NCI-H2227 treated with DMSO at 0.1 percent for 48 hours (cell line): ENCODE data around the gene MPP4.
"Not testable (repeated sequence)": the region's sequence is repeated elsewhere in the genome, so short reads cannot be mapped to it uniquely, and the experiment has no call there.

Source experiments
- DNase-seq: peaks from one replicate; lab custom pipeline; 2025; lab: John Stamatoyannopoulos, UW

The MPP4 gene

DNA sequence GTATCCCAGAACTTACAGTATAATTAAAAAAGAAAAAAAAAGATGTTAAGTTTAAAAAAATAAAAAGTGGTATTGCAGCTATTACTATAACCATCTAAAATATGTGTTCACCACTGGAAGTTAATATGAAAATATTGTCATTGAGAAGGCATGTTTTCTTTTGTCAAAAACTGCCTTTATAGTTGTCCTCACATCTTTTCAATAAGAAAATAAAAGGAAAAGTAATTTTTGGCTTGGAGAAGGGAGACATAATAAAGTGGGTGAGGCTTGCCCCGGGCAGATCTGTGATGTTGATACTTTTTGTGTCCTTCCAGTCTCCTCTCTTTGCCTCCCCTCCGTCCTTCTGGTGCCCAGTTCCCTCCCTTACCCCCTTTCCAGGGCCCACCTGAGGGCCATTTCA, 24.9 kb downstream of the MPP4 start:
- DNase-seq, result no peak

DNA sequence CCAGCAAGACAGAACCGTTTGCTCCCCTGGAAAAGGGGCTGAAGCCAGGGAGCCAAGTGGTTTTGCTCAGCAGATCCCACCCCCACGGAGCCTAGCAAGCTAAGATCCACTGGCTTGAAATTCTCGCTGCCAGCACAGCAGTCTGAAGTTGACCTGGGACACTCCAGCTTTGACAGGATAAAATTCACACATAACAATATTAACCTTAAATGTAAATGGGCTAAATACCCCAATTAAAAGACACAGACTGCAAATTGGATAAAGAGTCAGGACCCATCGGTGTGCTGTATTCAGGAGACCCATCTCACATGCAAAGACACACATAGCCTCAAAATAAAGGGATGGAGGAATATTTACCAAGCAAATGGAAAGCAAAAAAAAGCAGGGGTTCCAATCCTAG, 27.2 kb downstream of the MPP4 start:
- not testable (repeated sequence) for DNase-seq

DNA sequence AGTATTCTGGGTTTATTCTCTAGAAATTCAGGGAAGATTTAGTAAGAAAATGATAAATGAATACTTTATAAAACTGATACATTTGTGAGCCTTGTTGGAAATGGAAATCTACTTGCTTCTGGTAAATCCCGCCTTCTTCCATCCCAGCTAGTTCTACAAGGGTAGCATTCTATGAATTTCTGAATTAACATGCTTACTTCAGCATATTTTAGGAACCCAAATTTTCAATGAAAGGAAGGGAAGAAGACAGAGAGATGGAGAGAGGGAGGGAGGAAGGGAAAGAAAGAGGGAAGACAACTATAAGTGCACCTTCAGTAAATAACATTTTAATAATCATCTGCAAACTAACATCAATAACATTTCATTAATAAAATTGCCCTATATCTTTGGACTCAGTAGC, 28.6 kb downstream of the MPP4 start:
- no peak for DNase-seq

DNA sequence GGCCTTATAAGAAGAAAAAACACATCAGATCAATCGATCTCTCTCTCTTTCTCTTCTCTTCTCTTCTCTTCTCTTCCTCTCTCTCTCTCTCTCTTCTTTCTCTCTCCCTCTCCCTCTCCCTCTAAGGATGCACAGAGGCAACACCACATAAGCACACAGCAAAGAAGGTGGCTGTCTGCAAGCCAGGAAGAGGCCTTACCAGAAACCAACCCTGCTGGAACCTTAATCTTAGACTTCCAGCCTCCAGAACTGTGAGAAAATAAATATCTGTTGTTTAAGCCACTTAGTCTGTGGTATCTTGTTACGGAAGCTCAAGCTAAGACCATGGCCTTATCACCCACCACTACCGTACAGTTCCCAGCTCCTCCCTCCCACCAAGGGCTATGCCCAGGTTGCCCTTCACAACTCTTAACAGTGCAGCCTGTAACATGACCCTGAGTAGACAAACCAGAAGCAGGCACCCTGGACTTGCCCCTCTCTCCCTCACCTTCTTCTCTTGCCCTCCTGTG, 30.0 kb downstream of the MPP4 start:
- DNase-seq, result no peak

DNA sequence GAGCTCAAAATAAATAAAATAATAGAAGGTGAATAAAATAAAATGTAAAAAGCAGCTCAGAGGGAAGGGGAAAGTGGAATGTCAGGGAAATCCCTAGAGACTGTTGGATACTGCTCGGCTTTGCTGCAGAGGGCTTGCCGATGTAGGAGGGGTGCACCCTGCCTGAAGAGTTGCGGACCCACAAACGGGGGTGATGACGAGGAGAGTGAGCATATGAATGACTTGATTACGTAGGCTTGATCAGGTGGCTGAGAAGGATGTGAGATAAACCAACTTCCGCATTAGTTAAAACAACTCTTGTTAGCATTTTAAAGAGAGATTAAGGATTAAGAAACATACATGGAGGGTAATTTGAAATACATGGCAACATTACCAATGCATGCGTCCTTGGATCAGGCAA, 34.1 kb downstream of the MPP4 start:
- DNase-seq, result no peak

DNA sequence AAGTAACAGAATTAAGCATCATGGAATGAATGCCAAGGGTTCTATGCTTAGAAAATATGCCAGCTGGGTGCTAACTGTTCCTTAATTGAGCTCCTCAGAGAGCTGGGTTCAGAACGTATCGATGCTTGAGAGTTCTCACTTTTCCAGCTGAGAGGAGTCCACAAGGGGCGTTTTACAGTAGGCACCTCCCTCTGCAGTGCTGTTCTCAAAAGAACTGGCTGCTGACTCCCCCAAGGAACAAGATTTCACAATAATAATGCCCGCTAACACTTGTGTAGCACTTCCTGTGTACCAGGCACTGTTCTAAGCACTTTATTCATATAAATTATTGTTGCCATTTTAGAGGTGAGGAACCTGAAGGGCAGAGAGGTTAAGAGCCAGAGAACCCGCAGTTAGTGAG, 37.1 kb downstream of the MPP4 start:
- DNase-seq, result no peak

DNA sequence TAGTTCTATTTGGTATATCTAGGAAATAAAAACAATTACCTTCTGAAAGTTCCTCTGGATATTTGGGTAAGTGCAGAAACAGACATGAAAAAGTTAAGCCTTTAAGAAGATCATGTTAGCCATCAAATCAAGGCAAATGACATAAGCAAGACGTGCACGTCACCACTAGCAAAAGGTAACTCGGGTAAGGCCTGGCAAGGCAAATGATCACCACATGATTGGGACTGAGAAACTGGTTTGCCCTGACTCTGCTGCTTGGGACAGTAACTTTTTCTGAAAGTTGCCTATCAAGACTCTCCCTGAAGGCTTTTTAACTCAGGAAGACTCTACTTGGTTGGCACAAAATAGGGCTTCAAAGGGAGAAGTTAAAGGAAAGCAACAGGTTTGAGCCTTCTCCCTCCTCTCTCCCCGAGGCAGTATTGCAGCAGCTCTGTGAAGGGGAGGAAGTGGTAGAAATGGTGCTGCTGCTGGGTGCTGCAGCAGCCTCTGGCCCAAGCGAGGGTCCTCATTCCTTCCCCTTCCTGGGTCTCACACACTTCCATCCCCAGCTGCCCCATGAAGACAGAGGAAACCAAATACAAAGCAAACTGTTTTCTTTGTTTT, 38.0 kb downstream of the MPP4 start:
- DNase-seq, result no peak

DNA sequence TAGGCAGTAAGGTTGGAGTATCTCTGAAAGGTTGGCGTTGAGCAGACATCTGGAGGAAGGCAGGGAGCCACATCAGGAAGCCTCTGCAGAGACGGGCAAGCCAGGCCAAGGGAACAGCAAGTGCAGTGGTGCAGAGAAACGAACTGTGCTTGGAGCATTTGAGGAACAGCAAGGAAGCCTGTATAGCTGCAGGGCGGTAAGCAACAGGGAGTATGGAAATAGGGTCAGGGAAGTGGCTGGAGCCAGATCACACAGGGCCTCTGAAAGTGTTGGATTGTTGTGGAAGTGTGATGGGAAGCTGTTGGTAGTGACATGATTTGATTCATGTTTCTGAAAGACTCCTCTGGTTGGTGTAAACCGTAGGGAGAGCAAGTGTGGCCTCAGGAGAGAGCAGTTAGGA, 41.7 kb downstream of the MPP4 start:
- DNase-seq, result no peak

DNA sequence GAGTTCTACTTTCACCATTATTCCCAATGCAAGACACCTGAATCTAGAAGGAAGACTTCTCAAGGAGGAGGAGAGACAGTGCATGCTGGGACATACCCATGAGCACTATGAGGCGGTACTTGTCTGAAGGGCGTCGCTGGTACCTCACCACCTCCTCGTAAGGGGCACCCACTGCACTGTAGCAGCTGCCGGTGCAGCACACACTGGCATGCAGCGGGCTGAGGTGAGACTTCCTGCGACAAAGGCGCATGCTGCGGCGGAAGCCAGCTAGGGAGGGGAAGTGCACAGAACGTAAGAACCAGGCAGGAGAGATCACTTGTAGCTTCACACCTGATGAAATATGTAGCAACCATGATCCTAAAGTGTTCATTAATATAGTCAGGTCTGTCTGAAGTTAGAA, 42.3 kb downstream of the MPP4 start:
- no peak for DNase-seq

DNA sequence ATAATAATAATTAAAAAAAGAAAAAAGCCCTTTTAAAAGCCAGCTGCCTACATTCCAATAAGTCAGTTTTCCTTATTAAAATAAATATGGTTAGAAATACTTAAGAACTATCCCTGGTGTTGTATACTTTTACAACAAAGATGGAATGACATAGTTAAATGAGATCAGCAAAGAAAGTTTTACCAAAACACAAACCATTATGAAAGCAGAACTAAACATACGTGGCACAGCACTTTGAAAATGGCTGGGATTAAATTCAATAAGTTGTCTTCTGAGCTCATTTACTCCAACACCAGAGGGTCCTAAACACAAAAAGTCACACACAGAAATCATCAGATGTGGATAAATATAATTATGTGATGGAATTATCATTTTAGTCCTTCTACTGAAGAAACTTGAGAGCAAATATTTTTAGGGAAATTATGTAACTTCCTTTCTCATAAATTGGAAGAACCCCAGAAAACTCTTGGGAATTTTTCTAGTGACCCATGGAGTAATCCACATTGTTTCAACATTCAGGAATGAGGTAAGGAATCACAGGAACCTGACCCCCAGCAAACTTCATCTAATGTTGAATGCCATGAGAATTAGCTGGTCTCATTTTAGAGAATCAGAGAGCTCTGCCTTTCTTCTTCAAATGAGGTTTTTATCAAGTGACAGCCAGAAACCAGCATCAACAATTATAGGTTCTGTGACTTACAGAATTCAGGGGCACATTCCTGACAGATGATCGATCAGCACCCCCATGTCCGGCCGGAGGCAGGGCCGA, 43.6 kb downstream of the MPP4 start:
- no peak for DNase-seq

DNA sequence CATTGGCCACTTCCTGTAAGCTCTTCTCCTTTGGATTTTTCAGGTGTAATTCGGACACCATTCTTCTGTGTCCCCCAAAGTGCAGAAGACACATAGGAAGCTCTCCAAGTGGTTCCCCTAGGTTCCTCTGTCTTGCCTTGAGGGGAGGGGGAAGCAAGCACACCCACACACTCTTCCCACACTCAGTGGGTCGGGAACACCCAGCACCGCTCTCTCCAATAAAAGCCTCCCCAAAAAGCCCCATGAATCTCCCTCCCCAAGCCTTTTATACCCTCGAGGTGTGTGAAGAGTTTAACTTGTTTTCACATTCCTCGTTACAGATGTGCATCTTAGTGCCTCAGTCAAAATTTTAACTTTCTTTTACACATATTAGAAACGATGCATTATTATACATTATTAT, 45.2 kb downstream of the MPP4 start:
- DNase-seq, result no peak

DNA sequence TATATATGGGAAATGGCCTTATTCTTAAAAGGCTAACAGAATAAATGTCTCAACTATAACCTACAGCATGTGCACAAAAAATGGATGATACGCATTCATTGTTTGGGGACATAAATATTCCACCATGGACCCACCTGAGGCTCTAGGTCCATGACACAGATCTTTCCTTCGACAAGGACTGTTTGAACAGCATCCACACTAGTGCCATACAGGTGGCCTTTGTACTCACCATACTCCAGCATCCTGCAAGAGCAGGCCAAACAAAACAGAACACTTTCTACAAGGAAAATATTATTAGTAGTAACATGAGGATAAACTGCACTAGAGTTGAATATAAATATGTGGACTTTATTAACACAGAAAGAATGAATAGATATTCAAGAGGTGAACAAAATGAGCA, 49.0 kb downstream of the MPP4 start:
- no peak for DNase-seq

DNA sequence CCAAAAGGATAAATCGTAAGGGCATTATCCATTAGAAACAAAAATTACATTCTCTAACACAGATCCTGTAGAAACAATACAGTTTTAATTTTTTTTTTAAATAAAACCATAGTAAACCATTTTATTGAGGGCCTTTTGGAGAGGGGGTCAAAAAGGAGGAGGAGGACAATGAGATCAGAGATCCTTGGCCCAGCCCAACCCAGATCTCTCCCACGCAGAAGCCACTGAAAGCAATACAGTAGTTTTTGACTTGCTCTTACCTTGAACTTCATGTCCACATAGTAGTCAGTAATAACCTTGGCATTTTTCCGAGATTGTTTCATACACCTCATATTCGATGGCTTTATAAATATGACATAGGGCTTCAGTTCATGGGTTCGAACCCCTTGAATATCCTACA, 51.0 kb downstream of the MPP4 start:
- DNase-seq, result no peak

DNA sequence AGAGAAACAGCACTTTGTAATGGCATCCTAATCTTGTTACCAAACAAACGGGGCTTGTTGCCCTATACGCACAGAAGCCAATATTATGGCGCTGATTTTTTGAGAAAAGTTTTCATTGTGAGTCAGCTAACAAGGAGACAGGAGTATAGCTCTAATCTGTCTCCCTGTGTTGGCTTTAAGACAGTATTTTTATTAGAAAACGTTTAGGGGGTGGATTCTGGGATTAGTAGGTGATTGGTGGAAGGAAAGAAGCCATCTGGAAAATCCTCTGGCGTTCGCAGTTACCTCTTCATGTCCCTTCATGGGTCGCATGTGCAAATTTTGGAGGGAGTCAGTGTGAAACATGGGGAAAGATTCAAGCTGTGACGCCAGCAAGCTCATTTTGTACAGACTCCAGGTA, 54.4 kb downstream of the MPP4 start:
- DNase-seq, result peak; percentile 51

DNA sequence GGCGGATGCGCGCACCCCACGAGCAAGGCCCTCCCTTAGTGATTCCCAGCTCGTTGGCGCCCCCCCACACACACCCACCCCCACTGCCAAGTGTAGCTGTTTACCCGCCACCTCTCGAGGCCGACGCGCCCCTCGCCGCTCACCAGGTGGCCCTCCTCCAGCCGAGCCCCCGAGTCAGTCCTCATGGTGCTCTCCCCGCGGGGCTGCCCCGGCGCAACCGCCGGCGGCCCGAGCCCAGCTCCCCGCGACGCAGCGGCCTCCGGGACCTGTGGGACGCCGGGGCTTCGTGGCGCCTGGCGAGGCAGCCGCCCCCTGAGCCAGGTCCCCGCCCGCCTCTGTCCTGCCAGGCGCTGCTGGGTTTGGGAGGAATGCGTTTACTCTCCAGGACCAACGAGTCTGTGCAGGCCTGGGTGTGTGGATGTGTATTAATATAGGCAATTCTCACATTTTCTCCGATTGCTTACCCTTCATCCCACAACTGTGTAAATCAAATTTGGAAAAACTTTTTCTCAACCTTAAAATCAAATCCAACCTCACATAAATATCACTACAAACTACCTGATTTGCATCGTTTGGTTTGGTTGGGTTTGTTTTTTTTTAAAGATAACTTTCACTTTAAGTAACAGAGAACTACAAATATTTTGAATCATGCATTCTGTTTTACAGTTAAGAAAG, 55.1 kb downstream of the MPP4 start, which contains the start of gene TMEM237:
TSS of gene TMEM237 (minus strand) at position 288 of the 675 bp plus-strand sequence. CDS start at position 185, 103 bp downstream.
- DNase-seq, result peak; percentile 67

DNA sequence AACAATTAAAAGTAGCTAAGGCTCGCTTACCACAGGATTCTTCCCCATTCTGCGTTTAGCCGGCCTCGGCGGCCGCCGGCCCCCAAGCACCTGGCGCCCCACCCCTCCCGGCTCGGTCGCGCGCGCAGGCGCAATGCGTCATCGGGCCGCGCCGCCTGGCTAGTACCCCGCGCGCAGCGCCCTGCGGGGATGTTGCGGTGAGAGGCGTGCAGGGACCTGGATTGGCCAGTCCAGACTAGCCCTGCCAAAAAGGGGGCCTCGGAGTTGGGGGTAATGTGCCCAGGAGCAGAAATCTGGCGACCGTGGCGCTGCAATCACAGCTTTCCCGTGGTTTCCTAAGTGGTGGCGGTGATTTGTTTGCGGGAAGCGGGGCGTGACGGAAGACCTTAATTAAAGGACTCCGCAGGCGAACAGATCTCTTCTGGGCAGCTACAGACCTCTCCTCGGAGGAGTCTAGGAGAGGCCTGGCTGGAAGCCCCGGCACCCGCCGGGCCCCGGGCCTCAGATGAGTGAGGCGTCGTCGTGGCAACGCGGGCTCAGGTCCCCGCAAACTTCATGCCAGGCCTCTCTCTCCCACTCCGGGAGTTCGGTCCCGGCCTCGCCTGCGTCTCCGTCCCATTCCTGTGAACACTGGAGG, 55.7 kb downstream of the MPP4 start:
- DNase-seq, result peak; percentile 97

DNA sequence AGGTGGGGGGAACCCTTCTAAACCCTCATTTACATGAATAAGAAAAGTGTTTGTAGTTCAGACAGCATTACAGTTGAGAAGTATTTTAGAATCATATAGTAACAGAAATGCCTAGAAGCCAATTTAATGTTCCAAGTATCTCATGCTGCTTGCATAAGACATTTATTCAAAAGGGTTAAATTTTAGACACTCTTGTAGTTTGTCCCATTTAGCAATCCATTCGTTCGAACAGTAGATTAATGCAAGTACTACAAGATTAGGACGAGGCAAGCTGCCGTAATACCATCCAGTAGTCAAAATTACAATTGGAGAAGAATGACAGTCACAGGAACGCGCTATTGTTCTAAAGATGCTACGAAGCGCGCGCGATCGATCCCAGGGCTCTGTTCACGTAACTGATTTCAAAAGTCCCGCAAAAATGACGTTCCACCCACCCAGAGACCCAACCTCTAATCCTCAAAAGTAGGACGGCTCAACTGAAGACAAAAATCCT, 56.3 kb downstream of the MPP4 start:
- peak; percentile 97 for DNase-seq

DNA sequence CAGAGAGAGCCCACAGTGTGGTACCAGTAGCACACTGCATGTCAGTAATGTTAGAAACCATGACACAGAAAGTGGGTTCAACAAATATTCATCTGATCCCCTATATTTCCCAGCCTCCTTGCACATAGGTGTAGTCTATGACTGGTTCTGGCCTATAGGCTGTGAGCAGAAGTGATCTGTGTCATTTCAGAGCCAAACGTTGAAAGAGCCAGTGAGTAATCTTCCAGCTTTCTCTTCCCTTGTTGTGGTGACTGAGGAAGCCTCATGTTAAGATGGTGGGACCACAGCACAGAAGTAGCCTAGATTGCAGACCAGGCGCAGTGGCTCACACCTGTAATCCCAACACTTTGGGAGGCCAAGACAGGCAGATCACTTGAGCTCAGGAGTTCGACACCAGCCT, 59.2 kb downstream of the MPP4 start:
- no peak for DNase-seq

DNA sequence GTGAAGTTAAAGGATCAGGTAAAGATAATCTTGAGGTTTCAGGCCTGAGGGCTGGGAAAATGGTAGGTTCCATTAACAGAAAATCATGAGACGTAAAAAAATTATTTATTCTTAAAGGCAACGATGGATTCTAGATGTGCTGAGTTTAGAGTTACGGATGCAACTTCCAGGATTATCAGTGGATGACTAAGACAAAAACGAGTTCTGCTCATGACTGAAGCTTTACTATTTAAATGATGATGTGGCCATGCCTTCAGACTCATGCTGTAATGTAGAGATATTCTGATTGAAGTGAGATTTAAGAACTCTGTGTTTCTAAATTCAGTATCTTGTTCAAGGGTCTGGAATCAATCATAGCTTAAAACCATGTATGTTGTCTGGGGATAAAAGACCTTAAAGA, 60.1 kb downstream of the MPP4 start:
- DNase-seq, result no peak

DNA sequence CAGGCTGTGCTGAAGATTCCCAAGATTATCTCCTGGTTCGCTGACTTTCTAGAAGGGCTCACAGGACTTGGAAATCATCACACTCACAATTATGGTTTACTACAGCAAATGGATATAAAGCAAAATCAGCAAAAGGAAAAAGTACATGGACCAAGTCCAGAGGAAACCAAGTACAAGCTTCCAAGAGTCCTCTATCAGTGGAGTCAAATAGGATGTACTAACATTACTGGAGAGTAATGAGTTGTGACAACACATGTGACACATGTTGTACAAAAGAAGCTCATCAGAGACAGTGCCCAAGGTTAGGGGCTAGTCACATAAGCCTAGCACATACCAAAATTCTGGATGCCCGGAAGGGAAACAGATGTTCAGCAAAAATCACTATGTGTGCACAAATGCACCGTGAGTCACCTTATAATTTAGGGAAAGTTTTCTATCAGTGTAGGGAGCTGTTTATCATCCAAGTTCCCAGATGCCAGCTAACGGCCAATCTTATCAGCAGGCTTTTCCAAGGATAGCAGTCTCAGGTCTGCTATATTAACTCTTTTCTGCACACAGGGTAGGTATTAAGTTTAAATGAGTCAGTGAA, 64.7 kb downstream of the MPP4 start:
- DNase-seq, result no peak

DNA sequence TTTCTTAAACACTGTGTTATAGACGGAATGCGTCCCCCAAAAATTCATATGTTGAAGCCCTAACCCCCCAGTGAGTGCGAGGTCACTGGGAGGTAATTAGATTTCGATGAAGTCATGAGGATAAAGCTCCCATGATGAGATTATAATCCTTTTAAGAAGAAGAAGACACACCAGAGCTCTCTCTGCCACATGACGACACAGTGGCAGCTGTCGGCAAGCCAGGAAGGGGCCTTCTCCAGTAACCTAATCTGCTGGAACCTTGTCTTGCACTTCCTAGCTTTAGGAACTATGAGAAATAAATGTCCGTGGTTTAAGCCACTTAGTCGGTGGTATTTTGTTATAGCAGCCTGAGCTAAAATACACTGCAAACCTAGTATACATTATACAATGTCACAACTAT, 67.4 kb downstream of the MPP4 start:
- no peak for DNase-seq

DNA sequence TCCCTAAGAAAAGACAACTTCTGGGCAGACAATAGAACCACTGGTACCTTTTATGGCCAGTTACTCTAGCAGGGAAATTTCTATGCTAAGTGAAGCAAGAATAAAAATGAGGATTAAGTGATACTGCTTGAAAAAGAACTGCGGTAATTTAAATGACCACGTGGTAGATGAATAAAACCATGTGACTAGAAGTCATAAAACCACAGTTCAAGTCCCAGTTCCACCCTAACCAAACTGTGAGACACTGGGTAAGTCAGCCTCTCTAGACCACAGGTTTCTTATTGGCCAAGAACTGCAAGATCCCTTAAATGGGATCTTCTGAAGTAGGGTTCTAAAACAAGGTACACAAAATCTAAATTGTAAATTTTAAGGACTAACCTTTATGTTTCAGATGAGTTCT, 67.9 kb downstream of the MPP4 start:
- no peak for DNase-seq
